Measurements from ENCODE around the gene HPSE.

Gene HPSE

DNA sequence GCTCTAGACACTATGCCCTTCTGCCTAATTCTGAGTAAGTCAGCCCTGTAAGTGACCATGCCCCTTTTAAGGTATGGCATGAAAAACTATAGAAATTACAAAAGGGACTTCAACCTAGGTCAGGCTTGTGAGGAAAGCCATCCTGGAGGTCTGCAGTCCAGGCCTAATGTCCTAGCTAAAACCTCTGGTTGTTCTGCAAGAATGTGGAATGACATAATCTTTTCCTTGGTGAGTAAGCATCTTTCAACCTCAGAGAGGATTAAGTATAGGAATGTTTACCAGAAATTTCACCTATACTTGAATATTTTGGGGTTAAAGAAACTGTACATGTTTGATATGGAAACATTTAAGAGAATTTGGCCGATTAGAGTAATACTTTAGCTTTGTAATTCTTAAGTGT lies 23.8 kb upstream of the HPSE start:
- Histone ChIP-seq H3K9ac (ENCODE audit: low read depth, low read length) (no peak overlapping the region), H3K27ac (ENCODE audit: low read length) (no peak overlapping the region), H3K4me2 (ENCODE audit: insufficient read depth, low read length) (no peak overlapping the region), H3K9me3 (ENCODE audit: insufficient read depth, low read length, severe bottlenecking) (peaks cover 1% of the 10 kb centered on the region), H3K4me3 (ENCODE audit: low read depth in 1 of 2, low read length in 2 of 2) (no peak overlapping the region), H3K4me1 (ENCODE audit: insufficient read depth, low read length) (no peaks in the 10 kb centered on the region), H2AFZ (ENCODE audit: low read depth, low read length) (no peak overlapping the region), H4K20me1 (ENCODE audit: insufficient read depth, low read length) (no peaks in the 10 kb centered on the region), H3K36me3 (ENCODE audit: insufficient read depth, low read length) (no peaks in the 10 kb centered on the region), H3K79me2 (ENCODE audit: insufficient read depth, low read length) (no peaks in the 10 kb centered on the region), H3K27me3 (ENCODE audit: insufficient read depth, low read length, poor library complexity) (no peaks in the 10 kb centered on the region)
- DNase-seq, result no peak
- TF ChIP-seq EZH2 (IDR thresholded peaks at IDR 0.05; ENCODE audit: borderline replicate concordance, low read depth, low read length, severe bottlenecking), result no peak
- TF ChIP-seq, protein P1, sequence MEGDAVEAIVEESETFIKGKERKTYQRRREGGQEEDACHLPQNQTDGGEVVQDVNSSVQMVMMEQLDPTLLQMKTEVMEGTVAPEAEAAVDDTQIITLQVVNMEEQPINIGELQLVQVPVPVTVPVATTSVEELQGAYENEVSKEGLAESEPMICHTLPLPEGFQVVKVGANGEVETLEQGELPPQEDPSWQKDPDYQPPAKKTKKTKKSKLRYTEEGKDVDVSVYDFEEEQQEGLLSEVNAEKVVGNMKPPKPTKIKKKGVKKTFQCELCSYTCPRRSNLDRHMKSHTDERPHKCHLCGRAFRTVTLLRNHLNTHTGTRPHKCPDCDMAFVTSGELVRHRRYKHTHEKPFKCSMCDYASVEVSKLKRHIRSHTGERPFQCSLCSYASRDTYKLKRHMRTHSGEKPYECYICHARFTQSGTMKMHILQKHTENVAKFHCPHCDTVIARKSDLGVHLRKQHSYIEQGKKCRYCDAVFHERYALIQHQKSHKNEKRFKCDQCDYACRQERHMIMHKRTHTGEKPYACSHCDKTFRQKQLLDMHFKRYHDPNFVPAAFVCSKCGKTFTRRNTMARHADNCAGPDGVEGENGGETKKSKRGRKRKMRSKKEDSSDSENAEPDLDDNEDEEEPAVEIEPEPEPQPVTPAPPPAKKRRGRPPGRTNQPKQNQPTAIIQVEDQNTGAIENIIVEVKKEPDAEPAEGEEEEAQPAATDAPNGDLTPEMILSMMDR (IDR thresholded peaks at IDR 0.05; ENCODE audit: borderline replicate concordance, extremely low read depth, low read length, poor library complexity, severe bottlenecking), result no peak
- no peak for ATAC-seq (ENCODE audit: insufficient read depth, low read depth)

DNA sequence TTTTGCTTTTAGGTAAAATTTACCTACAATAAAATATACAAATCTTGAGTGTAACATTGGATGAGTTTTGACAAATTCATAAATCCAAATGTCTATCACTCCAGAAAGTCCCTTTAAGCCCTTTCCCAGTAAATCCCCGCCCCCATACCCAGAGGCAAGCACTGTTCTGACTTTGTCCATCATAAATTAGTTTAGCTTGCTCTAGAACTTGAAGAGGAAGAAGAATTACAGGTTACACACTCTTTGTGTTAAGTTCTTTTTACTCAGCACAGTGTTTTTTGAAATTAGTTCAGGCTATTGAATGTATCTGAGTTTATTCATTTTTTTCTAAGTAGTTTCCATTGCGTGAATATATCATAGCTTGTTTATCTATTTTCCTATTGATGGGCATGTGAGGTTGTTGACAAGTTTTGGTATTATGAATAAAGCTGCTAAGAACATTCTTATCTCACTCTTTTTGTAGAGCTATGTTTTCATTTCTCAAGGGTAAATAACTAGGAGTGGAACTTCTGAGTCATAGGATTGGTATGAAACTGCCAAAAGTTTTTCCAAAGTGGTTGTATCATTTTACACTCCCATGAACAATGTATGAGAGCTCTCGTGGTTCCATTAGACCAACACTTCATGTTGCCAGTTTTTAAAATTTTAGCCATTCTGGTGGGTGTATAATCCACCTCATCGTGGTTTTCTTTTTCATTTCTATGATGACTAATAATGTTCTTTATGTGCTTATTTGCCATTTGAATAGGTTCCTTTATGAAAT lies 22.4 kb upstream of the HPSE start:
- Histone ChIP-seq H3K4me1 (ENCODE audit: insufficient read depth, low read length) (no peaks in the 10 kb centered on the region), H3K36me3 (ENCODE audit: insufficient read depth, low read length) (no peaks in the 10 kb centered on the region), H3K4me2 (ENCODE audit: insufficient read depth, low read length) (no peak overlapping the region), H2AFZ (ENCODE audit: low read depth, low read length) (no peak overlapping the region), H3K27me3 (ENCODE audit: insufficient read depth, low read length, poor library complexity) (no peaks in the 10 kb centered on the region), H3K9ac (ENCODE audit: low read depth, low read length) (no peak overlapping the region), H3K27ac (ENCODE audit: low read length) (no peak overlapping the region), H3K9me3 (ENCODE audit: insufficient read depth, low read length, severe bottlenecking) (peaks cover 3% of the 10 kb centered on the region), H4K20me1 (ENCODE audit: insufficient read depth, low read length) (no peaks in the 10 kb centered on the region), H3K79me2 (ENCODE audit: insufficient read depth, low read length) (no peaks in the 10 kb centered on the region), H3K4me3 (ENCODE audit: low read depth in 1 of 2, low read length in 2 of 2) (no peak overlapping the region)
- TF ChIP-seq, protein P1 (IDR thresholded peaks at IDR 0.05; ENCODE audit: borderline replicate concordance, extremely low read depth, low read length, poor library complexity, severe bottlenecking), result no peak
- no peak for TF ChIP-seq EZH2 (IDR thresholded peaks at IDR 0.05; ENCODE audit: borderline replicate concordance, low read depth, low read length, severe bottlenecking)
- DNase-seq, result no peak
- ATAC-seq (ENCODE audit: insufficient read depth, low read depth), result no peak

DNA sequence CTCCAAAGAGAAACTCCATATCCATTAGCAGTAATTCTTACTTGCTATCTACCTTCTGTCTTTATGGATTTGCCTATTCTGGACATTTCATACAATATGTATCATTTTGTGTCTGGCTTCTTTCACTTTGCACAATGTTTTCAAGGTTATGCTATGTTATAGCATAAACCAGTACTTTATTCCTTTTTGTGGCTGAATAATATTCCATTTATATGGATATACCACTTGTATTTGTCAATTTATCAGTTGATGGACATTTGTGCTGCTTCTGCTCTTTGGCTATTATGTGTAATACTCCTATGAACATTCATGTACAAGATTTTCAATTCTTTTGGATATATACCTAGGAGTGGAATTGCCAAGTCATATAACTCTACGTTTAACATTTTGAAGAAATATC lies 18.9 kb upstream of the HPSE start:
- no peak for ATAC-seq (ENCODE audit: insufficient read depth, low read depth)
- no peaks in the 10 kb centered on the region for H4K20me1 ChIP-seq (ENCODE audit: insufficient read depth, low read length)
- peaks cover 3% of the 10 kb centered on the region for H3K9me3 ChIP-seq (ENCODE audit: insufficient read depth, low read length, severe bottlenecking)
- H3K4me3 ChIP-seq (ENCODE audit: low read depth in 1 of 2, low read length in 2 of 2), result no peak overlapping the region
- no peak overlapping the region for H3K27ac ChIP-seq (ENCODE audit: low read length)
- no peak overlapping the region for H3K4me2 ChIP-seq (ENCODE audit: insufficient read depth, low read length)
- H3K9ac ChIP-seq (ENCODE audit: low read depth, low read length), result no peak overlapping the region
- no peak overlapping the region for H2AFZ ChIP-seq (ENCODE audit: low read depth, low read length)
- H3K79me2 ChIP-seq (ENCODE audit: insufficient read depth, low read length), result no peaks in the 10 kb centered on the region
- H3K4me1 ChIP-seq (ENCODE audit: insufficient read depth, low read length), result no peaks in the 10 kb centered on the region; the same call in 1 of the 2 replicates
- no peaks in the 10 kb centered on the region for H3K36me3 ChIP-seq (ENCODE audit: insufficient read depth, low read length)
- DNase-seq, result no peak
- H3K27me3 ChIP-seq (ENCODE audit: insufficient read depth, low read length, poor library complexity), result no peaks in the 10 kb centered on the region
- TF ChIP-seq, protein P1 (IDR thresholded peaks at IDR 0.05; ENCODE audit: borderline replicate concordance, extremely low read depth, low read length, poor library complexity, severe bottlenecking), result no peak
- TF ChIP-seq EZH2 (IDR thresholded peaks at IDR 0.05; ENCODE audit: borderline replicate concordance, low read depth, low read length, severe bottlenecking), result no peak

Measured in DND-41 (cell line).